EH (cell line): ENCODE results near the gene FGF14.
A peak's percentile ranks its signal among the peaks of the same experiment; 100 is the strongest.
"Not testable (repeated sequence)": the region's sequence is repeated elsewhere in the genome, so short reads cannot be mapped to it uniquely, and the experiment has no call there.

ENCODE experiments used
- DNase-seq: peaks from one replicate; pipeline ENCODE4 v3.0.0-alpha.2; 2015; ENCODE audit warnings: low read depth

The FGF14 gene

DNA sequence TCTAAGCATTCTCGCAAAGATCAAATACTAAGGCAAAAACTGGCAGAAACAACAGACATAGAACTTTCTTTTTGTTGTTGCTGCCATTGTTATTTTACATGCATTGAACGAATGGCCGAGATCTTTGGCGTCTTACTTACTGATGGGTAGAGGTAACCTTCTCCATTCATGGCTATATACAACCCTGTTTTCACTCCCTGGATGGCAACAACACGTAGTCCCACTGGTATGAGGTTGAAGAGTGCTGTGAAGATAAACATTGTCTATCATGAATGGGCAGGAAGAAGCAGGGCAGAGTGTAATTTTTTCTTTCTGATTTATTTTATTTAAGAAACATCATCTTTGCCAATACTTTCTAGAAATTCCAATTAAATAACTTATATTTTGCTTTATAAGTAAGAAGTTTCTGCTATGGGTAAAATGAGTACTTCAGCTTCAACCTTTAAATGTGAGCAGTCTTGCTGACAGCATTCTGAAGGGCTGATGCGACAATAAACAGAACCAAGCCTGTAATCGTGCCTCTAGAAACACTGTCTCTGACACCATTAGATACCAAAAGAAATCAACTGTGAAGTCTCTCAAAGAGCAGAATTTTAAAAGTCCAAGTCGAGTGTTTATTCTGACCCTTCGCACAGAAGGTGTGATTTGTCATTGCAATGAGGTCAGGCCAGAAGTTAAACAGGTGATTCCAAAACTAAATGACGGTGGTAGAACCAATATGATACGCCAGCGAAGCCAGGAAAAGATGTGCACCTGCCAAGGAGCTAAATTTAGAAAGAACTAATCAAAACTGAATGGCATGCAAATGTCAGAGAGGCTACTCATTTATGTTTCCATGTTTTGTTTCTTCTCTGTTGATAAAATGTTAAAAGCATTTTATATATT lies 533.0 kb downstream of the FGF14 start:
- no peak for DNase-seq

- no peak for DNase-seq
Observed at GRCh38 chr13:101866889-101867581, 534.8 kb downstream of the FGF14 start.

GRCh38 chr13:101858860-101859259 lies 543.0 kb downstream of the FGF14 start:
- DNase-seq, result no peak

DNA sequence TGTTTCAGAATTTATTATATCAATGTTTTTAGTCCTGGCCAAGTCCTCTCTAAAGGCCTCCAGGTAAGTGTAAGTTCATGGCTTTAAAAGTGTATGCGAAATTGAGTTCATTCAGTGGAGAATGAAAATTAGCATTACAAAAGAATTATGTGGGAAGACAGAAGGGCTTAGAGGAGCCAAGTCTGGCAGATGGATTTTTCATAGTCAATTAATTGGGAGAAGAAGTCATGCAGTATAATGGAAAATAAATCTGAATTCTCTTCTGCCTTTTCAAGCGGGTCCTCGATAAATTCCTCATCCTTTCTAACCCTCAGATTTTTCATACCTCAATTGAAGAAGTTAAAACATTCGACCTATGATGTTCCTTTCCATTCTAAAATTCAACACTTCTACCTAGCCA lies 555.1 kb downstream of the FGF14 start:
- DNase-seq, result no peak

GRCh38 chr13:101846249-101846648 lies 555.6 kb downstream of the FGF14 start:
- peak; percentile 12 for DNase-seq

GRCh38 chr13:101845245-101846020 lies 556.4 kb downstream of the FGF14 start:
- peak; percentile 15 for DNase-seq

- no peak for DNase-seq
Observed at GRCh38 chr13:101841698-101842097, 560.1 kb downstream of the FGF14 start.

DNA sequence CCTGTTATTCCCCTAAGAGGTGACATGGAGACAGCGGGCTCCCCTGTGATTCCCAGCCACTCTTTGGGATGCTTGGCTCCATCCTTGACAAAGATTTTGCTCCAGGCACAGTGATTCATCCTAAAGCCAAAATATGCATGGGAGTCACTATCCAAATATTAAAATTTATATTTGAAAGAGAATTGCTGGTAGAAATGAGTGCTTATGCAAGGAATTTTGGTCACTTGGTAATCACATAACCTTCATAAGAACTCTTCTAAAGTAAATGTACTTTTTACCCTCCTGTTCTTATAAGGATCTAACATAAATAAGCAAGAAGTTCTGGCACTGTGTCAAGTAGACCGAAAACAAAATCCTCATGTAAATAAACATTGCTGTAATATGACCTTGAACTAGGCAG lies 563.5 kb downstream of the FGF14 start:
- DNase-seq, result peak; percentile 20

DNA sequence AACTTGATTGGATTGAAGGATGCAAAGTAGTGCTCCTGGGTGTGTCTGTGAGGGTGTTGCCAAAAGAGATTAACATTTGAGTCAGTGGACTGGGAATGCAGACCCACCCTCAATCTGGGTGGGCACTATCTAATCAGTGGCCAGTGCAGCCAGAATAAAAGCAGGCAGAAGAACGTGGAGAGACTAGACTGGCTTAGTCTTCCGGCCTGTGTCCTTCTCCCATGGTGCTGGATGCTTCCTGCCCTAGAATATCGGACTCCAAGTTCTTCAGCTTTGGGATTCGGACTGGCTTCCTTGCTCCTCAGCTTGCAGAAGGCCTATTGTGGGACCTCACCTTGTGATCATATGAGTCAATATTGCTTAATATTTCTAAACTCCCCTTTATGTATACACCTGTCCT lies 564.1 kb downstream of the FGF14 start:
- not testable (repeated sequence) for DNase-seq

DNA sequence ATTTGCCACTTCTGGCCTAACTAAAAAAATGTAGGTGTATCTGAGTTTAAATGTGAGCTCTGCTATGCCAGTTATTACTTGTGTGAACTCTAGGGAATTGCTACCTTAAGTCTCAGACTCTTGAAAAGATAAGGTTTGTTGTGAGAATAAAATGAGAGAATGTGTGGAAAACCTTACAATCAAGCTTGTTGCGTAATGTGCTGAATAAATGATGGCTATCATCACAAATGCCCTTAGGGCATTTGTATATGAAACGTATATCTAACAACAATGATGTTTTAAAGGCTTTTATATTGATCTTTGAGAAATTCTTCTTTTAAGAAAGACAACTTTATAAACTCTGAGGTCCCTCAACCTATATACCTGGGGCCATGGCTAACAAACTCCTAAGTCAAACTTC lies 564.6 kb downstream of the FGF14 start:
- DNase-seq, result no peak

DNA sequence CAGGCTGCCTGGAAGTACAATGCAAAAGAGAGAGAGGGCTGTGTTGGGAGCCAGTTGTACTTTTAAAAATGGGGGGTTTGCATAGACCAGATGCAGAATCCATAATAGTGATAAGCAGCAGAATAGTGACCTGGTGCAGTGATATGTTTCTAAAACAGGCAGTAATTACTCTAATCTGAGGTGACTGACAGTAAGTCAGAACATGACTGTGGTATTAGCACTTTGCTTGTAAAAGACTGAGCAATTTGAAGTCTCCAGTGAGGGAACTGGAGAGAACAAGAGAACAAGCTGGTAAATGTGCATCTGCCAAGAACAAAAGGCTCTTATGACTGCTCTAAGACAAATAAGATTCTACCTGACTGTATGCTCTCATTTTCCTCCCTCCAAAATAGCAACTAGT lies 565.9 kb downstream of the FGF14 start:
- no peak for DNase-seq

- DNase-seq, result no peak
Observed at GRCh38 chr13:101833671-101834070, 568.2 kb downstream of the FGF14 start.

- no peak for DNase-seq
Observed at GRCh38 chr13:101830035-101830434, 571.8 kb downstream of the FGF14 start.

DNA sequence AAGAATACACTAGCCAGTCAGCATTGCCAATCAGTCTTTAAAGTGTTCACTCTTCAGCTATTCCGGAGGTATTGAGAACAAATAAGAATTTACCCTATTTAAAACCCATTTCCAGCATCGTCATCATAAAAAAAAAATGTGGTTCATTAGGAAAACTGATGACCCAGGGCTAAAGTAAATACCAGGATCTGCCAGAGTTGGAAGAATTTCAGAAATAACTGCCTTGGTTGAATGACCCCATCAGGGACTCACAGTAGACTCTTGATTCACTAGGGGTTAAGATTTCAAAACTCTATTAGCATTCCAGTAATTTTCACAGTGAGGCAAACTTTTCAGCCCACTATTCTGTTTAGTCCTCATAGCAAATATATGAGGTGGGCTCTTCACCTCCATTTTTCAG lies 572.4 kb downstream of the FGF14 start:
- DNase-seq, result no peak

- DNase-seq, result no peak
Observed at GRCh38 chr13:101828119-101828518, 573.7 kb downstream of the FGF14 start.

DNA sequence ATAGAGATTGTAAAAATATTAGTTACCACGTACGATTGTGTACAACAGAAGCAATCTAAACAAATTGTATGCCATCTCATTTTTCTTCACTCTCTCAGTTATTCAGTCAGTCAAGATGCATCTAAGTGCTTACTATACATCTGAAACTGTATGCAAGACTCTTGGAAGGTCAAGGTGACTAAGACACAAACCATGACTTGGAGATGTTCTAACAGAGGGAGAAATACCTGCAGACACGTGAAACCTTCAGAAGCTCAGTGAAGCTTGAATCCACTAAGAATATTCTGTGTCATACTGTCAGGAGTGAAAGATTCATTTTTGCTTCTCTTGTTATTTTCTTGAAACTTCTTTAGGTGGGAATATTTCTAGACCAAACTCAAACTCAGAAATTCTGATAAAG lies 584.0 kb downstream of the FGF14 start:
- no peak for DNase-seq

- DNase-seq, result no peak
Observed at GRCh38 chr13:101811881-101812280, 590.0 kb downstream of the FGF14 start.

DNA sequence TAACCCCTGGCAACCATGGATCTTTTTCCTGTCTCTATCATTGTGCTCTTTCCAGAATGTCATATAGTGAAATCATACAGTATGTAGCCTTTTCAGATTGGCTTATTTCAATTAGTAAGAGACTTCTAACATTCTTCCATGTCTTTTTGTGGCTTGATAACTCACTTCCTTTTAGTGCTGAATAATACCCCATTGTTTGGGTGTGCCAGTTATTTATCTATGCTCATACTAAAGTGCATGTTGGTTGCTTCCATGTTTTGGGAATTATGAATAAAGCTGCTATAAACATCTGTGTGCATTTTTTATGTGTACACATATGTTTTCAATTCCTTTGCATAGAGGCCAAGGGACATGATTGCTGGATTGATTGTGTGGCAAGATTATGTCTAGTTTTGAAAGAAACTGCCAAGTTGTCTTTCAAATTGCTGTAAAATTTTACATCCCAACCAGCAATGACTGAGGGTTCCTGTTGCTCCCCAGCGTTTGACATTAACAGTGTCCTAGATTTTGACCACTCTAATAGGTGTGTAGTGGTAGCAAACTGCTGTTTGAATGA lies 590.5 kb downstream of the FGF14 start:
- DNase-seq, result no peak

GRCh38 chr13:101799196-101799595 lies 602.7 kb downstream of the FGF14 start:
- DNase-seq, result no peak

DNA sequence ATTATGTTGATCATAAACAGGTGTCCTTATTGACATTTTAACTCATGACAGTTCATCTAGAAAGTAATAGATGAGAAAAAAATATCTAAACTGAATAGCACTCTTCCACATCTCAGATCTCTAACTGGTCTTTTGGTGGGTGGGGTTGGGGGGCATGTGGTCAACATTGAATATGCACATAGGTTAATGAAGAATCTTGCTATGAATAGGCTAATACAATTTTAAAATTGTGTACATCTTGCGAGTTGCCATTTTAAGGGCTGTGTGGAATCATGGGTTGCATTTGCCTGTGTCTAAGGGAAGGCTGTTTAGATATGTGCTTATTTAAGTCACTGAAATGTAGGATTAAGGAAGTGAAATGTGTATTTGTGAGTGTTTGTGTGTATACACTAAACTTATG lies 603.4 kb downstream of the FGF14 start:
- DNase-seq, result no peak

GRCh38 chr13:101795460-101795859 lies 606.4 kb downstream of the FGF14 start:
- DNase-seq, result no peak

GRCh38 chr13:101795025-101795424 lies 606.8 kb downstream of the FGF14 start:
- no peak for DNase-seq
